Measurements from ENCODE around the gene COMMD1. TPM values are rescaled to one million over a fixed set of nuclear protein-coding genes. Genes with fewer than 3 reads are reported as not detected.

The COMMD1 gene
- total and polyA plus RNA-seq, 2 donors (not counting 3 experiments of a cell fraction or from before 2014, with no cell fraction given) = 39.5 to 57.1 TPM

DNA sequence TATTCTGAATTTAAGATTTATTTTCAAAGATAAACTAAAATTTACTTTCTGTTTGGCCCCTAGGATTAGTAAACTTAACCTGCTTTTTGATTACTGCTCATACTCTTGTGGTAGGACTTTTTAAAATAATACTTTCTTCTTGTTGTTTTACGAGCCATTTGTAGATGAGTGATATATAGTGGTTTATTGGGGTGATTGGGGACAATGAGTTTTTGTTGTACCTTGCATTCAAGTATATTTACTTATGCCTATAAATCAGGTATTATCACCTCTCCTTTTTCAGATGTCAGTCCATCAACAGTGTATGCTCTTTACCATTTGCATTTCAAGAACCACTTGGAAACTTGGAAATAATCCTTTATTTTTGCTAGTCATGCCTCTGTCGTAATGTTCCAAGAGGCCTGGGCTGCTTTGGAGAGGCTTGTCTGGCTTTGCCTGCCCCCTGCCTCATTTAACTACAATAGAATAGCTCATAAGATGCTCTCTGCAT lies 131.3 kb downstream of the COMMD1 start:
- FAIRE-seq = no peak
- Histone ChIP-seq H4K20me1 (replicated peaks; ENCODE audit: control insufficient read depth, extremely low read depth, insufficient read depth, low read length) (no peaks in the 10 kb centered on the region), H3K79me2 (ENCODE audit: control insufficient read depth, insufficient read depth, low read length) (no peaks in the 10 kb centered on the region), H3K27ac (ENCODE audit: insufficient read depth, low read depth, low read length) (no peak overlapping the region), H3K9ac (replicated peaks; ENCODE audit: extremely low read depth, insufficient read depth, low read length) (no peak overlapping the region), H3K4me1 (ENCODE audit: control insufficient read depth, extremely low read depth, insufficient read depth, low read length) (no peaks in the 10 kb centered on the region), H2AFZ (ENCODE audit: low read depth, low read length) (no peak overlapping the region), H3K4me3 (replicated peaks in 1 of 3; ENCODE audit: insufficient read depth in 1 of 3, low read depth in 1 of 3, low read length in 3 of 3) (no peak overlapping the region), H3K36me3 (ENCODE audit: control insufficient read depth in 2 of 2, extremely low read depth in 1 of 2, insufficient read depth in 2 of 2, low read length in 2 of 2) (no peaks in the 10 kb centered on the region), H3K4me2 (ENCODE audit: insufficient read depth, low read length) (no peak overlapping the region), H3K27me3 (ENCODE audit: control insufficient read depth in 2 of 2, insufficient read depth in 2 of 2, low read length in 2 of 2) (no peaks in the 10 kb centered on the region), H3K9me3 (replicated peaks; ENCODE audit: control insufficient read depth, insufficient read depth, low read length) (no peaks in the 10 kb centered on the region), H3K9me1 (replicated peaks; ENCODE audit: control insufficient read depth, extremely low read depth, insufficient read depth, low read length) (no peaks in the 10 kb centered on the region)
- BruUV-seq (replicated peaks) = no TSS peak
- ChIA-PET POLR2A (no interaction called here), CTCF (interaction anchor here (1.3 kb wide), 1 partner anchor 9 kb away, joined by 3 read pairs; no protein-coding TSS in a partner anchor)
- dilution Hi-C loops (cut with MboI; ENCODE audit: extremely low pct_ligation_motif_present, low sequenced_read_pairs) (no loop called here), intact Hi-C loops (cut with micrococcal nuclease) (no loop called here)
- DNase-seq (ENCODE audit: low read depth, low spot score) = no peak
- TF ChIP-seq EZH2 (IDR thresholded peaks at IDR 0.05; ENCODE audit: borderline replicate concordance, low read depth, low read length, severe bottlenecking) (no peak), GATA2 (IDR thresholded peaks at IDR 0.05; ENCODE audit: insufficient read depth, insufficient read length, low read depth, low read length) (no peak), POLR2AphosphoS5 (IDR thresholded peaks at IDR 0.05; ENCODE audit: insufficient read depth, low read depth, low read length) (no peak), POLR2A (IDR thresholded peaks at IDR 0.05; ENCODE audit: low read depth, low read length) (no peak), FOS (IDR thresholded peaks at IDR 0.05; ENCODE audit: borderline replicate concordance, insufficient read depth, low read length) (no peak), JUN (IDR thresholded peaks at IDR 0.05; ENCODE audit: borderline replicate concordance, insufficient read depth, insufficient read length, low read depth) (no peak), MYC (IDR thresholded peaks at IDR 0.05; ENCODE audit: low read depth, low read length) (no peak)
- TF ChIP-seq, protein P1, sequence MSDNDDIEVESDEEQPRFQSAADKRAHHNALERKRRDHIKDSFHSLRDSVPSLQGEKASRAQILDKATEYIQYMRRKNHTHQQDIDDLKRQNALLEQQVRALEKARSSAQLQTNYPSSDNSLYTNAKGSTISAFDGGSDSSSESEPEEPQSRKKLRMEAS (IDR thresholded peaks at IDR 0.05; ENCODE audit: insufficient read depth, insufficient read length) = no peak
- TF ChIP-seq, protein P2, sequence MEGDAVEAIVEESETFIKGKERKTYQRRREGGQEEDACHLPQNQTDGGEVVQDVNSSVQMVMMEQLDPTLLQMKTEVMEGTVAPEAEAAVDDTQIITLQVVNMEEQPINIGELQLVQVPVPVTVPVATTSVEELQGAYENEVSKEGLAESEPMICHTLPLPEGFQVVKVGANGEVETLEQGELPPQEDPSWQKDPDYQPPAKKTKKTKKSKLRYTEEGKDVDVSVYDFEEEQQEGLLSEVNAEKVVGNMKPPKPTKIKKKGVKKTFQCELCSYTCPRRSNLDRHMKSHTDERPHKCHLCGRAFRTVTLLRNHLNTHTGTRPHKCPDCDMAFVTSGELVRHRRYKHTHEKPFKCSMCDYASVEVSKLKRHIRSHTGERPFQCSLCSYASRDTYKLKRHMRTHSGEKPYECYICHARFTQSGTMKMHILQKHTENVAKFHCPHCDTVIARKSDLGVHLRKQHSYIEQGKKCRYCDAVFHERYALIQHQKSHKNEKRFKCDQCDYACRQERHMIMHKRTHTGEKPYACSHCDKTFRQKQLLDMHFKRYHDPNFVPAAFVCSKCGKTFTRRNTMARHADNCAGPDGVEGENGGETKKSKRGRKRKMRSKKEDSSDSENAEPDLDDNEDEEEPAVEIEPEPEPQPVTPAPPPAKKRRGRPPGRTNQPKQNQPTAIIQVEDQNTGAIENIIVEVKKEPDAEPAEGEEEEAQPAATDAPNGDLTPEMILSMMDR (IDR thresholded peaks at IDR 0.05; ENCODE audit: extremely low read depth in 1 of 2, insufficient read depth in 1 of 2, low read depth in 1 of 2, low read length in 2 of 2) = no peak
